Uterus (tissue), 4 donors: ENCODE data around the gene CHADL. TPM values are rescaled to one million over a fixed set of nuclear protein-coding genes. Genes with fewer than 3 reads are reported as not detected.

Experiments
- DNase-seq, 2 donors: peaks; one replicate each; pipeline ENCODE4 v3.0.0-alpha.2; 2019 to 2020
- H3K27ac ChIP-seq, 2 donors: fragments of 200-600 bp; sonication (generic); 1 replicate in 1 of 2; 2 replicates in 1 of 2; pipeline ENCODE4 v1.5.1; 2016 to 2018
- H3K27me3 ChIP-seq, 2 donors: fragments of 200-600 bp; sonication (generic); one replicate each; pipeline ENCODE4 v1.5.1; 2018 to 2019; ENCODE audit warnings: control low read depth in 1 of 2
- H3K36me3 ChIP-seq, 2 donors: fragments of 200-600 bp; sonication (generic); one replicate each; pipeline ENCODE4 v1.5.1; 2019; ENCODE audit warnings: control low read depth in 1 of 2
- H3K4me1 ChIP-seq, 2 donors: fragments of 200-600 bp; sonication (generic); one replicate each; pipeline ENCODE4 v1.5.1; 2018 to 2019; ENCODE audit warnings: control low read depth in 1 of 2
- H3K4me3 ChIP-seq, 2 donors: fragments of 200-600 bp; sonication (generic); 1 replicate in 1 of 2; 2 replicates in 1 of 2; pipeline ENCODE4 v1.5.1; 2018 to 2019; ENCODE audit warnings: mild to moderate bottlenecking in 1 of 2
- H3K9me3 ChIP-seq, 2 donors: fragments of 200-600 bp; sonication (generic); one replicate each; pipeline ENCODE4 v1.5.1; 2019; ENCODE audit warnings: control low read depth in 1 of 2
- POLR2A ChIP-seq, 2 donors: fragments of 450-650 bp; IDR thresholded peaks; one replicate each; pipeline ENCODE4 v1.6.1; 2016; ENCODE audit warnings: antibody characterized with exemption in 2 of 2, mild to moderate bottlenecking in 1 of 2, moderate library complexity in 1 of 2
- intact Hi-C: fragments of 100-400 bp; cut with DNase I; formaldehyde crosslinking; loops from one replicate; pipeline ENCODE4 v1.15.1; 2023; ENCODE audit warnings: low total_unique reads
- total RNA-seq, 4 donors: library from RNA; depleted of rRNA in 3 of 4; stranded (reverse); fragments of >200 nt in 3 of 4; gene quantifications; one replicate each; pipeline versions ENCODE4 v1.1.0 to v1.2.4, GENCODE V29; 2014 to 2023
- TF ChIP-seq, protein P1 (sequence below), 4 experiments: fragments of 200-600 bp in 2 of 4; fragments of 450-650 bp in 2 of 4; sonication (generic) in 2 of 4; IDR thresholded peaks; one replicate each; pipeline ENCODE4 v1.5.1; 2016 to 2019; ENCODE audit warnings: antibody characterized with exemption in 4 of 4, mild to moderate bottlenecking in 2 of 4, moderate library complexity in 1 of 4
- donor health status: DM: yes; HTN: yes; CAD: no.

Gene CHADL
- total RNA-seq, 4 donors from 2014 or later = 1.8 to 2.6 TPM; not detected in 2

- Histone ChIP-seq H3K36me3 (no peaks in the 10 kb centered on the region), H3K27me3 (no peaks in the 10 kb centered on the region), H3K4me3 (peak overlapping the region; percentile 42 to 71), H3K9me3 (no peaks in the 10 kb centered on the region), H3K27ac (peak overlapping the region in 1 of 2 donors; percentile 49), H3K4me1 (no peaks in the 10 kb centered on the region)
- TF ChIP-seq, protein P1, sequence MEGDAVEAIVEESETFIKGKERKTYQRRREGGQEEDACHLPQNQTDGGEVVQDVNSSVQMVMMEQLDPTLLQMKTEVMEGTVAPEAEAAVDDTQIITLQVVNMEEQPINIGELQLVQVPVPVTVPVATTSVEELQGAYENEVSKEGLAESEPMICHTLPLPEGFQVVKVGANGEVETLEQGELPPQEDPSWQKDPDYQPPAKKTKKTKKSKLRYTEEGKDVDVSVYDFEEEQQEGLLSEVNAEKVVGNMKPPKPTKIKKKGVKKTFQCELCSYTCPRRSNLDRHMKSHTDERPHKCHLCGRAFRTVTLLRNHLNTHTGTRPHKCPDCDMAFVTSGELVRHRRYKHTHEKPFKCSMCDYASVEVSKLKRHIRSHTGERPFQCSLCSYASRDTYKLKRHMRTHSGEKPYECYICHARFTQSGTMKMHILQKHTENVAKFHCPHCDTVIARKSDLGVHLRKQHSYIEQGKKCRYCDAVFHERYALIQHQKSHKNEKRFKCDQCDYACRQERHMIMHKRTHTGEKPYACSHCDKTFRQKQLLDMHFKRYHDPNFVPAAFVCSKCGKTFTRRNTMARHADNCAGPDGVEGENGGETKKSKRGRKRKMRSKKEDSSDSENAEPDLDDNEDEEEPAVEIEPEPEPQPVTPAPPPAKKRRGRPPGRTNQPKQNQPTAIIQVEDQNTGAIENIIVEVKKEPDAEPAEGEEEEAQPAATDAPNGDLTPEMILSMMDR (IDR thresholded peaks at IDR 0.05) = no peak
- no peak for TF ChIP-seq POLR2A (IDR thresholded peaks at IDR 0.05)
- intact Hi-C loops = no loop called here
- DNase-seq = no peak
Measured at GRCh38 chr22:41198027-41198580, 42.6 kb downstream of the CHADL start.

DNA sequence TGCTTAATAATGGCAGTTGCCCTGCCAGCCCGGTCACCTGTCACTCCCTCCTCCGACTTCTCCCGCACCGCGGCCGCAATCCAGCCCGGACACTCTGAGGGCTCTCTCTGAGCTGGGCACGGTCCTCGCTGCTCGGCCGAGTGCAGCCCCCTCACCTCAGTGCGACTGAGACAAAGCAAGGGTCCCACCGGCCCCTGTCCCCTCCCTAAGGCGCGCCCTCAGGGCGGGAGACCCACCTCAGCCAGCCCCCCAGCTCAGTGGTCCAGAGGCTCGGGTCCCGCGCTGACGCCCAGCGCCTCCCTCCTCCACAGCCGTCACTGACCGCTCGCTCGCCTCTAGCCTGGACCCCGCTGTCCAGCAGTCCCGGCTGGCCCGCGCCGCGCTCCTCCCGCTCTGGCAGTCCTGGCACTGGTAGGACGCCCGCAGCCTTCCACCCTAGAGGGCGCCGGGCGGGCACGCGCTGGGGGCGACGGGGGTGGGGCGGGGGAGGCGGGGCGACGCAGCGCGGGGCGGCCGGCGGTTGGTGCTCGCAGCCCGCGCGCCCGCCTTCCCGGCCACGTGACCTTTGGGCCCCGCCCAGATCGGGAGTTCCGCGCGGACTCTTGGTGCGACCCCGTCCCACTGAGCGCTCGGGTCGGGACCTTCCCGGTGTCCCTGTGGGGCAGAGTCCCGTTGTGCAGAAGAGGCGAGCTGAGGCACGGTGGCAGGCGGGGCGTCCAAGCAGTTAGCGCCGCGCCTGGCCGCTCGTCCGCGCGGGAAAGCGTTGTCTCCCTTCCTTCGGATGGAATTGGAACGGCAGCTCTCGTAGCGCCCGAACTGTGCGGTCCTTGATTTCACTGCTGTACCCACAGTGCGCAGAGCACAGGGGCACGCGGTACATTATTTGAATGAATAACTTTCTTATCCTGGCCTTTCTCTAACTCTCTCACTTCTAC, 43.4 kb downstream of the CHADL start:
- Histone ChIP-seq H3K4me1 (no peaks in the 10 kb centered on the region), H3K27ac (peak overlapping the region in 1 of 2 donors; percentile 49), H3K36me3 (no peaks in the 10 kb centered on the region), H3K27me3 (no peaks in the 10 kb centered on the region), H3K9me3 (no peaks in the 10 kb centered on the region), H3K4me3 (peak overlapping the region; percentile 42 to 71)
- DNase-seq = peak; percentile 73 to 79
- intact Hi-C loops = no loop called here
- TF ChIP-seq POLR2A (IDR thresholded peaks at IDR 0.05) = peak in 1 of 2 donors; percentile 18
- TF ChIP-seq, protein P1 (IDR thresholded peaks at IDR 0.05) = peak in 3 of 4 experiments; percentile 5 to 26 (median 11)

- H3K27ac ChIP-seq = no peak overlapping the region
- H3K9me3 ChIP-seq = no peaks in the 10 kb centered on the region
- H3K36me3 ChIP-seq = no peaks in the 10 kb centered on the region
- TF ChIP-seq, protein P1 (IDR thresholded peaks at IDR 0.05) = no peak
- TF ChIP-seq POLR2A (IDR thresholded peaks at IDR 0.05) = no peak
- no peaks in the 10 kb centered on the region for H3K4me1 ChIP-seq
- H3K4me3 ChIP-seq = no peak overlapping the region
- no peaks in the 10 kb centered on the region for H3K27me3 ChIP-seq
- intact Hi-C loops = no loop called here
- DNase-seq = no peak
Measured at GRCh38 chr22:41193829-41194228, 46.9 kb downstream of the CHADL start.

DNA sequence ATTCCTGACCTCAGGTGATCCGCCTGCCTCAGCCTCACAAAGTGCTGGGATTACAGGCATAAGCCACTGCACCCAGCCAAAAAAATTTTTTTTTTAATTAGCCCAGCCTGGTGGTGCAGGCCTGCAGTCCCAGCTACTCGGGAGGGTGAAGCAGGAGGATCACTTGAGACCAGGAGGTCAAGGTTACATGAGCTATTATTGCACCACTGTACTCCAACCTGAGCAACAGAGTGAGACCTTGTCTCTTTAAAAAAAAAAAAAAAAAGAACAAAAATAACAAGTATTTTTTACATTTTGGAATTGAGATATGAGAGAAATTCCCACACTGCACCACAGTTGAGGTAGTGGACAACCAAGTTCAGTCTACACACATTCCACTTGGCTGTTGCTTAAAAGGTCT, 49.3 kb downstream of the CHADL start:
- TF ChIP-seq POLR2A (IDR thresholded peaks at IDR 0.05) = no peak
- TF ChIP-seq, protein P1 (IDR thresholded peaks at IDR 0.05) = no peak
- Histone ChIP-seq H3K27me3 (no peaks in the 10 kb centered on the region), H3K4me1 (no peaks in the 10 kb centered on the region), H3K9me3 (no peaks in the 10 kb centered on the region), H3K27ac (no peak overlapping the region), H3K4me3 (no peak overlapping the region), H3K36me3 (no peaks in the 10 kb centered on the region)
- intact Hi-C loops = no loop called here
- no peak for DNase-seq

DNA sequence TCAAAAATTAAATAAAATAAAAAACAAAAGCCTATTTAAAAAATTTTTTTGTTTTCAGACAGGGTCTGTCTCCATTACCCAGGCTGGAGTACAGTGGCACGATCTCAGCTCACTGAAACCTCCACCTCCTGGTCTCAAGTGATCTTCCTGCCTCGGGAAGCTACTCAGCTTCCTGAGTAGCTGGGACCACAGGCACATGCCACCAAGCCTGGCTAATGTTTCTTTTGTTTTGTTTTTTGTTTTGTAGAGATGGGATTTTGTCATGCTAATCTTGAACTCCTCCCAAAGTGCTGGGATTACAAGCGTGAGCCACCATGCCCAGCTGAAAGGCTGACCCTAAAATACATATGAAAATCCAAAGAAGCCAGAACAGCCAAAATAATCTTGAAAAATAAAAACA, 56.1 kb downstream of the CHADL start:
- no peaks in the 10 kb centered on the region for H3K36me3 ChIP-seq
- H3K4me3 ChIP-seq = no peak overlapping the region
- intact Hi-C loops = no loop called here
- no peak for DNase-seq
- TF ChIP-seq POLR2A (IDR thresholded peaks at IDR 0.05) = no peak
- TF ChIP-seq, protein P1 (IDR thresholded peaks at IDR 0.05) = no peak
- H3K4me1 ChIP-seq = no peaks in the 10 kb centered on the region
- no peaks in the 10 kb centered on the region for H3K27me3 ChIP-seq
- H3K9me3 ChIP-seq = no peaks in the 10 kb centered on the region
- no peak overlapping the region for H3K27ac ChIP-seq
